Urinary bladder (tissue), 2 donors: ENCODE measurements around the gene ZNF407. TPM values are rescaled to one million over a fixed set of nuclear protein-coding genes. Genes with fewer than 3 reads are reported as not detected.

Experiments
- polyA plus RNA-seq: library from polyadenylated mRNA; stranded (reverse); fragments of 200-250 nt; gene quantifications from one replicate; pipeline ENCODE4 v1.2.3, GENCODE V29; 2013
- total RNA-seq: library from RNA; depleted of rRNA; stranded (reverse); fragments of >200 nt; gene quantifications from one replicate; pipeline ENCODE4 v1.2.3, GENCODE V29; 2014
- donor health status: healthy.

The ZNF407 gene
- total and polyA plus RNA-seq, 2 donors: 5.9 to 40.8 TPM

Other genes starting within 250 kb of the ZNF407 start
- 1.6 TPM for gene DIPK1C, start 140.6 kb upstream of the ZNF407 start, total RNA-seq
- gene DIPK1C, start 140.6 kb upstream of the ZNF407 start, polyA plus RNA-seq: 0.22 TPM
- 44.0 TPM for gene CNDP2, start 101.5 kb upstream of the ZNF407 start, total RNA-seq
- gene CNDP2, start 101.5 kb upstream of the ZNF407 start, polyA plus RNA-seq: 72.3 TPM
- 0.16 TPM for gene CNDP1, start 63.4 kb upstream of the ZNF407 start, total RNA-seq
- gene CNDP1, start 63.4 kb upstream of the ZNF407 start, polyA plus RNA-seq: 0.20 TPM